ENCODE data around the gene GRIK3.

GRIK3 gene

GRCh38 chr1:36846357-36846756, 188.0 kb downstream of the GRIK3 start:
- no peak for DNase-seq

DNA sequence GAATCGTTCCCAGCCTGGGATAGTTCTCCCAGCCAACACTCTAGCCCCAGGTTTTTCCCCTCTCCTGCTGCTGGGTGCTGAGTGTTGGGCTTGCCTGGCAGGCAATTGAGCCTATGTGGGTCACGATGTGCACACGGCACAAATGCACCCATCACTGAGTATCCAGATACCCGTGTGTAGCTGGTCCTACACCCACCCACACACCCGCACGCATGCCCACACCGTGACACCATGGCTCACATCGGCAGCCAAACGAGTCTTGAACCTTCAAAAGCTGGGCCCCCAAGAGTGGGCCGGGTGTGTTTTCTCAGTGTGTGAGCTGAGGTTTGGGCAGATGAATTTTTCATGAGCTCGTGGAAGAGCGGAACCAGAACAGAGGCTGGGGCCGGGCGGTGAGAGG, 188.5 kb downstream of the GRIK3 start:
- no peak for DNase-seq

- DNase-seq: no peak
These were observed 189.4 kb downstream of the GRIK3 start for GRCh38 chr1:36844917-36845316.

GRCh38 chr1:36843906-36844610, 190.3 kb downstream of the GRIK3 start:
- no peak for DNase-seq

DNA sequence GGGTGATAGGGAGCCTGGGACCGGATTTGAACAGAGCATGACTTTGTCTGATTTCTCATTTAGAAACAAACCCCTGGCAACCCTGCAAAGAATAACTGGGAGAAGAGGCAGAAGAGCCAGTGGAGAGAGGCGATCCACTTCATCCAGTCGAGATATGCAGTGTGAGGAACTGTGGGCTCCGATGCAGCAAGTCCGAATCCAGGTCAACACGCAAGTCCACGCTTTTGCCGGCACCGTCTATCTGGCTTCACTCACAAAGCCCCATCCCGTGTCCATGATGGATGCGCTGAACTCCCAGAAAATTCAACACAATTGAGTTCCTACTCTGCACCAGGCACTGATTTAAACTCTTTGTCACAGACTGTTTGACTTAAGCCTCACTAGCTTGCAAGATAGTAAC, 191.3 kb downstream of the GRIK3 start:
- DNase-seq: no peak

GRCh38 chr1:36842448-36842847, 191.9 kb downstream of the GRIK3 start:
- DNase-seq: no peak

GRCh38 chr1:36839485-36839884, 194.8 kb downstream of the GRIK3 start:
- no peak for DNase-seq

- no peak for DNase-seq
These were observed 195.4 kb downstream of the GRIK3 start for GRCh38 chr1:36838888-36839287.

GRCh38 chr1:36836916-36837315, 197.4 kb downstream of the GRIK3 start:
- DNase-seq: no peak

DNA sequence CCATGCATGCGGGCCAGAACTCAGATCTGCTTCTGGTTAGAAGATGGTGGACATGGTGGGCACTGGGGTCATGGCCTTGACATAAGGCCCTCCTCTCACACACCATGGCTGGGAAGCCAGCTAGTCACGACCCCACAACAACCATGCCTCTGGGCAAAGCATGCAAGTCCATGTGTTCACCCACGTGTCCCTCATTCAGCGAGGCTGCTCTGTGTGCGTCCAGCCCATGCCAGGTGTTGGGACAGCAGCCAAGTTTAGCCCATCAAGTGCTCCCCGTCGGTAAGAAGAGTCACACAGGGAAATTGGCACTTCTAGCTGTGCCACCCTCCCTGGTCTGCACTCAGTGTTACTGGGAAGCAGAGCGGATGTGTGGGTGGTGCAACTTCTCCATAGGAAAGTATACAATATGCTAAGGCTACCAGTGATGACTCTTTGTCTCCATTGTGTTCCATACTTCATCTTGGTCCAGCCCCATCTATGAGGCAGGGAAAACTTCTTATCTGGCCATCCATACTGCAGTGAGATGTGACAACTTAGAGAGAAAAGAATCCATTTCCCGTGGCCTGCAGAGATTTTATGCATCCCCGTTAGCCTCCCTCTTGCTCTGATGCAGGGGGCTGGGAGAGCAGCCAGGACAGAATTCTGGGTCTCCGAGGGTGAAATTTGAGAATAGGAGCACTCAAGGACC, 198.0 kb downstream of the GRIK3 start:
- no peak for DNase-seq

GRCh38 chr1:36835696-36836095, 198.6 kb downstream of the GRIK3 start:
- DNase-seq: no peak

GRCh38 chr1:36835017-36835695, 199.2 kb downstream of the GRIK3 start:
- DNase-seq: no peak

- no peak for DNase-seq
These were observed 199.7 kb downstream of the GRIK3 start for GRCh38 chr1:36834586-36834985.

GRCh38 chr1:36831186-36831810, 203.0 kb downstream of the GRIK3 start:
- no peak for DNase-seq

- no peak for DNase-seq
These were observed 204.4 kb downstream of the GRIK3 start for GRCh38 chr1:36829961-36830360.

DNA sequence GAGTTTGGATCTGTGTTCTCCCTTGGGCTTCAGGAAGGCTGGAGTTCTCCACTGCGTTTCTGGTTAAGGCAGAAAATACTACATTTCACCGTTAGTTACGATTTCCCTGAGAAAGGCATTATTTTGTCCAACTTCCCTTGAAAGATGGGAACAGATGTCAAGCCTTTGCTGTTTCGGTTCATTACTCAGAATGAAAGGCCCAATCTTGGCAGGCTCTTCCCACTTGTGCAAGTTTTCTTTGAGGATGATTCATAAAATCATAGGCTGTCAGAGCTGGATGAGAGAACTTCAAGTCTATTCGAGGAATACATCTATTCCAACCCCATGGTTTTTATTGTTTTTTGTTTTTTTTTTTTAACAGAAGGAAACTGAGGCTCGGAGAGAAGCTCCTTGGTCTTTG, 205.2 kb downstream of the GRIK3 start:
- no peak for DNase-seq

GRCh38 chr1:36825226-36825625, 209.1 kb downstream of the GRIK3 start:
- DNase-seq: no peak

- no peak for DNase-seq
These were observed 209.9 kb downstream of the GRIK3 start for GRCh38 chr1:36824390-36824861.

- DNase-seq: no peak
These were observed 211.7 kb downstream of the GRIK3 start for GRCh38 chr1:36822648-36823047.

DNA sequence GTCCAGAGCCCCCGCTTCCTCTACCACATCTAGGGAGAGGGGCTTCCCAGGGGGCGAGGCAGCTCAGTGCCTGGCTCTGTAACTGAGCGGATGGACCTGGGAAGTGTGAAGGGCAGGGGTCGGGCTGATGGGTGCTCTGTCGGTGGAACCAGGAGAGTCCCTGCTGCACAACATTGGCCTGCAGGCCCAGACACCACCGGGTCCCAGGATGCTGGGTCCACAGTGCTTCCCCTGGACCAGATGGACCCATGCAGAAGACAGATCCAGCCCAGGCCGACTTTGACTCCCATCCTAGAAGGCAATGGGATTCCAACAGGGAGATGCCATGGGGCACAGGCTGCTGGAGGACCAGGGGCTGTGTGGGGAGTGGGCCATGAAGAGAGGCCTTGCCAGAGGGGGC, 212.9 kb downstream of the GRIK3 start:
- DNase-seq: no peak

- DNase-seq: no peak
These were observed 215.5 kb downstream of the GRIK3 start for GRCh38 chr1:36818771-36819170.

- no peak for DNase-seq
These were observed 218.0 kb downstream of the GRIK3 start for GRCh38 chr1:36816348-36816747.

DNA sequence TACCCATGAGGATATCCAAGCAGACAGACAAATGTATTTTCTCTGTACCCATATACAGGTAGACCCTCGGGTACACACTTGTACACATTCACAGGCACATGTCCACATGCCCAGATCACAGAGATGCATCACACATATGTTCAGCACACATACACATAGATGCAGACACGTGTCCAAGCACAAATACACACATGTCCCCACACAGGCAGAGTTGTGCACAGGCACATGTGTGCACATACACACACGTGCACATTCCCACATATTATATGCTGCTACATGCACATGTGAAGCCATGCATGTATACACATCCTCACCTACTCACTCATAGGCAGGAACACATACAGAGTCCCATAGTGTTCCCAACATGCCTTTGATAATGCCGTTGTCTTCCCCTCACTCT, 219.5 kb downstream of the GRIK3 start:
- DNase-seq: no peak

DNA sequence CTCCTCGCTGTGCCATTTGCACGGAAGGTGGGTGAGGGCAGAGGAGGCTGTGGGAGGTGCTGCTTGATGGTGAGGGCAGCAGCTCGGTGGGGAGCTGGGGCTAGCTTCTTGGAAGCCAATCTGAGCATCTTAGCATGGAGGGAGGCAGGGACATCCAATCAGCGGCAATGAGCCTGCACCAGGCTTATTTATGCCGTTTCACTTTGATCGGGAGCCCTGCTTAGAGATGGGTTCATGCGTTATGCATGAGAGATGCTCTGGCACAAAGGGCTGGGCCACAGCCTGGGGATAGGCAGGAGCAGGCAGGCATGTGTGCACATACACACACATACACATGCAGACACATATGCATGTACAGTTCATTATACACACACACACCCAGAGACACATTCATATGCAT, 220.2 kb downstream of the GRIK3 start:
- no peak for DNase-seq
